ENCODE measurements around the gene MARS1.

DNA sequence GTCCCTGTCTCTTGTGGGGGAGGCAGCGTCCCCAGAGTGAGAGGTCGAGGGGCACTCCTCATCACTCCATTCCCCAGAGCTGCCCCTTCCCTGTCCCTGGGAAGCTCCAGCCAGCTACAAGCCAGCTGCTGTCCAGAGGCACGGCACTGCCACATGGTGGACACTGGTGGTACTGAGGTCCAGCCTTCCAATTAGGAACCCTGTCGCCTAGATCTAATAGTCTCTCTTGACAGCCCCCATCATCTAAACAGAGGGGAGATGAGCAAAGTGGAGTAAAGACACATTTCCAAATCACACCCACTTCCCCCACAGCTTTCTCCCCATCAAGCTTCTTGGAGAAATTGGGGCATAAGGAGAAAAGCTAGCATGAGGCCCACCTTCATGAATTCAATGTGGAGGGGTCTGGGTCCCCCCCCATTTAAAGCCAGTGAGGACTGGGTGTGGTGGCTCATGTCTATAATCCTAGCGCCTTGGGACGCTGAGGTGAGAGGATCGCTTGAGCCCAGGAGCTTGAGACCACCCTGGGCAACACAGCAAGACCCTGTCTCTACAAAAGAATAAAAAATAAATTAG lies 34.8 kb upstream of the MARS1 start:
- TF ChIP-seq POLR2AphosphoS5 (IDR thresholded peaks at IDR 0.05; ENCODE audit: low read depth, low read length) (no peak), FOXP2 (optimal IDR thresholded peaks at IDR 0.05; ENCODE audit: borderline replicate concordance, extremely low read depth, extremely low read length, insufficient read depth) (no peak), TAF1 (IDR thresholded peaks at IDR 0.05; ENCODE audit: borderline replicate concordance, insufficient read depth, low read length) (no peak)
- TF ChIP-seq, protein P1, sequence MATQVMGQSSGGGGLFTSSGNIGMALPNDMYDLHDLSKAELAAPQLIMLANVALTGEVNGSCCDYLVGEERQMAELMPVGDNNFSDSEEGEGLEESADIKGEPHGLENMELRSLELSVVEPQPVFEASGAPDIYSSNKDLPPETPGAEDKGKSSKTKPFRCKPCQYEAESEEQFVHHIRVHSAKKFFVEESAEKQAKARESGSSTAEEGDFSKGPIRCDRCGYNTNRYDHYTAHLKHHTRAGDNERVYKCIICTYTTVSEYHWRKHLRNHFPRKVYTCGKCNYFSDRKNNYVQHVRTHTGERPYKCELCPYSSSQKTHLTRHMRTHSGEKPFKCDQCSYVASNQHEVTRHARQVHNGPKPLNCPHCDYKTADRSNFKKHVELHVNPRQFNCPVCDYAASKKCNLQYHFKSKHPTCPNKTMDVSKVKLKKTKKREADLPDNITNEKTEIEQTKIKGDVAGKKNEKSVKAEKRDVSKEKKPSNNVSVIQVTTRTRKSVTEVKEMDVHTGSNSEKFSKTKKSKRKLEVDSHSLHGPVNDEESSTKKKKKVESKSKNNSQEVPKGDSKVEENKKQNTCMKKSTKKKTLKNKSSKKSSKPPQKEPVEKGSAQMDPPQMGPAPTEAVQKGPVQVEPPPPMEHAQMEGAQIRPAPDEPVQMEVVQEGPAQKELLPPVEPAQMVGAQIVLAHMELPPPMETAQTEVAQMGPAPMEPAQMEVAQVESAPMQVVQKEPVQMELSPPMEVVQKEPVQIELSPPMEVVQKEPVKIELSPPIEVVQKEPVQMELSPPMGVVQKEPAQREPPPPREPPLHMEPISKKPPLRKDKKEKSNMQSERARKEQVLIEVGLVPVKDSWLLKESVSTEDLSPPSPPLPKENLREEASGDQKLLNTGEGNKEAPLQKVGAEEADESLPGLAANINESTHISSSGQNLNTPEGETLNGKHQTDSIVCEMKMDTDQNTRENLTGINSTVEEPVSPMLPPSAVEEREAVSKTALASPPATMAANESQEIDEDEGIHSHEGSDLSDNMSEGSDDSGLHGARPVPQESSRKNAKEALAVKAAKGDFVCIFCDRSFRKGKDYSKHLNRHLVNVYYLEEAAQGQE (IDR thresholded peaks at IDR 0.05; ENCODE audit: insufficient read depth in 1 of 2, low read depth in 2 of 2, low read length in 2 of 2): 0 out of 4 replicates have a peak, but pooled peaks of 1 of the 2 experiments have one; percentile 26
